Keratinocyte (primary cell): Measurements from ENCODE around the gene SARNP. TPM values are rescaled to one million over a fixed set of nuclear protein-coding genes. Genes with fewer than 3 reads are reported as not detected.

Experiments
- DNase-seq: peaks from one replicate; pipeline ENCODE4 v3.0.0-alpha.2; 2011; ENCODE audit warnings: low read depth, missing footprints, low spot score
- FAIRE-seq: peaks from 2 replicates; lab custom pipeline; 2011; peaks lifted over from hg19 to GRCh38; lab: Jason Lieb, UNC
- H2AFZ ChIP-seq: 2 replicates; pipeline ENCODE4 v1.6.0; 2012; ENCODE audit warnings: low read length, control low read depth, inconsistent platforms; ENCODE audit not compliant: control insufficient read depth
- H3K27ac ChIP-seq: 2 replicates; pipeline ENCODE4 v1.5.1; 2011; ENCODE audit warnings: low read length; ENCODE audit not compliant: control insufficient read depth, insufficient read depth
- H3K27me3 ChIP-seq: 3 replicates; pipeline ENCODE4 v1.6.0; 2011; ENCODE audit warnings: low read length; ENCODE audit not compliant: control insufficient read depth, insufficient read depth; ENCODE audit errors: extremely low read depth
- H3K36me3 ChIP-seq, 2 experiments: 2 replicates in 1 of 2; 3 replicates in 1 of 2; pipeline ENCODE4 v1.5.1; 2011; ENCODE audit warnings: low read length in 2 of 2, mild to moderate bottlenecking in 1 of 2; ENCODE audit not compliant: control insufficient read depth in 2 of 2, insufficient read depth in 2 of 2; ENCODE audit errors: extremely low read depth in 1 of 2
- H3K4me1 ChIP-seq: 3 replicates; pipeline ENCODE4 v1.5.1; 2011; ENCODE audit warnings: low read length; ENCODE audit not compliant: control insufficient read depth, insufficient read depth; ENCODE audit errors: extremely low read depth
- H3K4me2 ChIP-seq: 3 replicates; pipeline ENCODE4 v1.6.0; 2011; ENCODE audit warnings: low read depth, low read length; ENCODE audit not compliant: control insufficient read depth, insufficient read depth; ENCODE audit errors: extremely low read depth
- H3K4me3 ChIP-seq, 3 experiments: fragments of 200-600 bp in 1 of 3; sonication (generic) in 1 of 3; 2 replicates in 2 of 3; 3 replicates in 1 of 3; pipeline ENCODE4 v1.5.1; 2011 to 2016; ENCODE audit warnings: low read length in 3 of 3, mild to moderate bottlenecking in 3 of 3, control low read depth in 2 of 3, inconsistent platforms in 1 of 3, low read depth in 1 of 3, mixed read lengths in 1 of 3, mixed run types in 1 of 3, moderate library complexity in 1 of 3; ENCODE audit not compliant: control insufficient read depth in 2 of 3, insufficient read depth in 2 of 3; ENCODE audit errors: extremely low read depth in 1 of 3
- H3K79me2 ChIP-seq: 2 replicates; pipeline ENCODE4 v1.6.0; 2012; ENCODE audit warnings: low read length; ENCODE audit not compliant: control insufficient read depth, insufficient read depth
- H3K9ac ChIP-seq: 3 replicates; pipeline ENCODE4 v1.6.0; 2011; ENCODE audit warnings: low read length; ENCODE audit not compliant: control insufficient read depth, insufficient read depth; ENCODE audit errors: extremely low read depth
- H3K9me1 ChIP-seq: 3 replicates; pipeline ENCODE4 v1.6.0; 2011; ENCODE audit warnings: low read length; ENCODE audit not compliant: control insufficient read depth, insufficient read depth; ENCODE audit errors: extremely low read depth
- H3K9me3 ChIP-seq: 2 replicates; pipeline ENCODE4 v1.5.1; 2012; ENCODE audit warnings: low read depth, low read length; ENCODE audit not compliant: control insufficient read depth
- H4K20me1 ChIP-seq: 3 replicates; pipeline ENCODE4 v1.6.0; 2011; ENCODE audit warnings: low read length; ENCODE audit not compliant: control insufficient read depth, insufficient read depth; ENCODE audit errors: extremely low read depth
- CTCF ChIP-seq, 3 experiments: IDR thresholded peaks in 1 of 3; conservative IDR thresholded peaks in 1 of 3; optimal IDR thresholded peaks in 1 of 3; 2 replicates in 2 of 3; 3 replicates in 1 of 3; pipeline versions ENCODE3 to v1.5.1; 2011; ENCODE audit warnings: low read length in 3 of 3, mild to moderate bottlenecking in 3 of 3, moderate library complexity in 2 of 3, control low read depth in 1 of 3, inconsistent platforms in 1 of 3; ENCODE audit not compliant: insufficient read depth in 2 of 3; ENCODE audit errors: extremely low read depth in 1 of 3
- EZH2 ChIP-seq: IDR thresholded peaks from one replicate; pipeline ENCODE4 v1.6.1; 2012; ENCODE audit warnings: inconsistent platforms, mild to moderate bottlenecking, low read length, moderate library complexity
- dilution Hi-C: fragments of 300-500 bp; cut with MboI; formaldehyde crosslinking; loops from one replicate; pipeline ENCODE4 v1.7.0; 2020; ENCODE audit warnings: low sequenced_read_pairs; ENCODE audit not compliant: extremely low pct_ligation_motif_present
- polyA plus RNA-seq, 5 experiments: library from polyadenylated mRNA; depleted of rRNA in 3 of 5; stranded (reverse) in 3 of 5; stranded (forward) in 1 of 5; unstranded in 1 of 5; fragments of >200 nt; gene quantifications; 1 replicate in 1 of 5; 2 replicates in 3 of 5; 3 replicates in 1 of 5; pipeline versions ENCODE4 v1.2.1 to v1.2.3, GENCODE V29; 2011 to 2012; ENCODE audit warnings: missing spikeins in 2 of 5, low read depth in 1 of 5, low replicate concordance in 1 of 5

Gene SARNP
- polyA plus RNA-seq, 1 donor (not counting 4 experiments of a cell fraction or from before 2014, with no cell fraction given) = 168 TPM

DNA sequence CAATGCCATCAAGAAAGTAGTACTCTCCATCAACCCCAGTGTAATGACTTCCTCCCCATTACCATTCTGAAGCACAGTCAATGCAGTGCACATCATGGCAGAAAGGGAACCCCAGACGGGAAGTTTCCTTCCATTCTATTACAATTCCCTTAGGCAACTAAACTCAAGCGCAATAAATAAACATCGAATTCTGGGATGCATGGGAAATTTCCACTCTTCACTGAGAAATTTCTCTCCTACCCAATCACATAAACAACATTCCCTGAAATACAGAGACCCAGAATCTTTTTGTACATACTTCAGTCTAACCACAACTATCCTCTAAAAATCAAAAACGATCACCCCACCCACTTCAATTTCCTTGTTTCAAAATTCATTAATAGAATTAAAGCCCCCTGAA is 20.0 kb downstream of the SARNP start:
- no peaks in the 10 kb centered on the region for H3K9me1 ChIP-seq
- no peak for FAIRE-seq

GRCh38 chr12:55797068-55797467 is 20.5 kb downstream of the SARNP start:
- Histone ChIP-seq H3K9me1 (no peaks in the 10 kb centered on the region), H3K9me3 (no peaks in the 10 kb centered on the region), H3K9ac (no peak overlapping the region), H3K27ac (no peak overlapping the region), H3K4me2 (no peak overlapping the region), H4K20me1 (no peaks in the 10 kb centered on the region), H3K79me2 (peaks cover 11% of the 10 kb centered on the region), H3K27me3 (no peaks in the 10 kb centered on the region), H3K4me1 (no peaks in the 10 kb centered on the region), H3K4me3 (no peak overlapping the region), H2AFZ (no peak overlapping the region), H3K36me3 (peaks cover 24 to 27% of the 10 kb centered on the region in 2 experiments)
- TF ChIP-seq CTCF (optimal IDR thresholded peaks at IDR 0.05 in 1 of 3, IDR thresholded peaks at IDR 0.05 in 1 of 3, conservative IDR thresholded peaks at IDR 0.05 in 1 of 3; ENCODE audit: extremely low read depth in 1 of 3, insufficient read depth in 2 of 3, low read length in 3 of 3) (peak in 2 of 3 experiments; percentile 36 to 37), EZH2 (no peak)
- dilution Hi-C loops = no loop called here
- DNase-seq (no peak), FAIRE-seq (no peak)

More for the DNA sequence above, 20.0 kb downstream of the SARNP start:
- H2AFZ ChIP-seq = no peak overlapping the region
- no peak overlapping the region for H3K4me2 ChIP-seq
- H3K9ac ChIP-seq = no peak overlapping the region
- H3K9me3 ChIP-seq = no peaks in the 10 kb centered on the region
- H3K27me3 ChIP-seq = no peaks in the 10 kb centered on the region
- no peak for DNase-seq
- H3K36me3 ChIP-seq = peaks cover 24 to 27% of the 10 kb centered on the region in 2 experiments
- H3K27ac ChIP-seq = no peak overlapping the region
- H4K20me1 ChIP-seq = no peaks in the 10 kb centered on the region
- no peak overlapping the region for H3K4me3 ChIP-seq
- no peaks in the 10 kb centered on the region for H3K4me1 ChIP-seq
- peaks cover 11% of the 10 kb centered on the region for H3K79me2 ChIP-seq
- dilution Hi-C loops = no loop called here
- TF ChIP-seq CTCF (optimal IDR thresholded peaks at IDR 0.05 in 1 of 3, IDR thresholded peaks at IDR 0.05 in 1 of 3, conservative IDR thresholded peaks at IDR 0.05 in 1 of 3; ENCODE audit: extremely low read depth in 1 of 3, insufficient read depth in 2 of 3, low read length in 3 of 3) (no peak), EZH2 (no peak)
